Measurements from ENCODE around the gene GAD2.
A peak's percentile ranks its signal among the peaks of the same experiment; 100 is the strongest.

GAD2 gene

DNA sequence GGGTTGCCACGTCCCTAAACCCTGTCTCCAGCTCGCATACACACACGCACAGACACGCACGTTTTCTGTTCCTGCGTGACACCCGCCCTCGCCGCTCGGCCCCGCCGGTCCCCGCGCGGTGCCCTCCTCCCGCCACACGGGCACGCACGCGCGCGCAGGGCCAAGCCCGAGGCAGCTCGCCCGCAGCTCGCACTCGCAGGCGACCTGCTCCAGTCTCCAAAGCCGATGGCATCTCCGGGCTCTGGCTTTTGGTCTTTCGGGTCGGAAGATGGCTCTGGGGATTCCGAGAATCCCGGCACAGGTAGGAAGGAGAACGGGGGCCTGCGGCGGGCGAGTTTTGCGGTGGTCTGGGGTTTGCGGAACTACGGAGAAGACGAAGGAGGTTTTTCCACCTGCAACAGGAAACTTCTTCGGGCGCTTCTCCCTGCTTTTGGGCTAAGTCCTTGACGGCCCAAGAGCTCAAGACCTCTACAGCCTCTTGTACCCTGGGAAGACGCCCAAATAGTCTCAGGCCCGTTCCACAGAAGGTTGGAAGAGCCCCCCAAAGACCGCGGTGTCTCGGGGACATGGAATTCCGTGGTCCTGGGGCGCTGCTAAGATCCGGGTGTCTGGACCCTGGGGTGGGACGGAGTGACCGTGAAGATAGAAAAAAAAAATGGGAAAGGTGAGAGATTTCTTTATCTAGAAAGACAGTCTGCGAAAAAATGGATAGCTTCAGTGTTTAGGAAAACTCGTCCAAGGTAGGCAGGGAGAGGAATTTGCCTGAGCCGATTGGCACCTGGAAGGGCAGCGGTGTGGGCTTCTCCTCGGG, at the start of gene GAD2:
Gene GAD2, plus strand, starts transcription at position 190 of the 811 bp plus-strand sequence. Its CDS starts 36 bp downstream, at position 226.
- Mint-ChIP-seq H3K27me3 (peaks cover 95% of the 10 kb centered on the region), H3K9me3 (no peaks in the 10 kb centered on the region), H3K36me3 (ENCODE audit: low read depth) (no peaks in the 10 kb centered on the region), H3K4me1 (ENCODE audit: low read depth) (peaks cover 44% of the 10 kb centered on the region), H3K4me3 (peak within 1 kb of the TSS; percentile 56), H3K27ac (no peak within 1 kb of the TSS)
- DNase-seq: peak; percentile 41

GRCh38 chr10:26169466-26169865, 47.1 kb upstream of the GAD2 start:
- no peak for DNase-seq
- H3K27ac Mint-ChIP-seq: no peak overlapping the region

GRCh38 chr10:26172131-26172530, 44.4 kb upstream of the GAD2 start:
- no peaks in the 10 kb centered on the region for H3K36me3 Mint-ChIP-seq (ENCODE audit: low read depth)
- peaks cover 33% of the 10 kb centered on the region for H3K27me3 Mint-ChIP-seq
- H3K4me1 Mint-ChIP-seq (ENCODE audit: low read depth): no peaks in the 10 kb centered on the region
- no peak for DNase-seq
- no peak overlapping the region for H3K27ac Mint-ChIP-seq
- no peak overlapping the region for H3K4me3 Mint-ChIP-seq
- no peaks in the 10 kb centered on the region for H3K9me3 Mint-ChIP-seq

More at GRCh38 chr10:26169466-26169865, 47.1 kb upstream of the GAD2 start:
- Mint-ChIP-seq H3K27me3 (peaks cover 21% of the 10 kb centered on the region), H3K36me3 (ENCODE audit: low read depth) (no peaks in the 10 kb centered on the region), H3K4me3 (no peak overlapping the region), H3K9me3 (no peaks in the 10 kb centered on the region), H3K4me1 (ENCODE audit: low read depth) (no peaks in the 10 kb centered on the region)

GRCh38 chr10:26173837-26174236, 42.7 kb upstream of the GAD2 start:
- Mint-ChIP-seq H3K27ac (no peak overlapping the region), H3K4me1 (ENCODE audit: low read depth) (no peaks in the 10 kb centered on the region), H3K36me3 (ENCODE audit: low read depth) (no peaks in the 10 kb centered on the region), H3K27me3 (peaks cover 36% of the 10 kb centered on the region), H3K9me3 (no peaks in the 10 kb centered on the region), H3K4me3 (no peak overlapping the region)
- DNase-seq: no peak

- H3K4me3 Mint-ChIP-seq: no peak overlapping the region
- peaks cover 21% of the 10 kb centered on the region for H3K27me3 Mint-ChIP-seq
- no peak overlapping the region for H3K27ac Mint-ChIP-seq
- DNase-seq: no peak
- no peaks in the 10 kb centered on the region for H3K4me1 Mint-ChIP-seq (ENCODE audit: low read depth)
- H3K36me3 Mint-ChIP-seq (ENCODE audit: low read depth): no peaks in the 10 kb centered on the region
- no peaks in the 10 kb centered on the region for H3K9me3 Mint-ChIP-seq
Observed at GRCh38 chr10:26177341-26177740, 39.2 kb upstream of the GAD2 start.

- H3K36me3 Mint-ChIP-seq (ENCODE audit: low read depth): no peaks in the 10 kb centered on the region
- DNase-seq: no peak
- H3K27me3 Mint-ChIP-seq: peaks cover 10% of the 10 kb centered on the region
- H3K27ac Mint-ChIP-seq: no peak overlapping the region
- H3K9me3 Mint-ChIP-seq: no peaks in the 10 kb centered on the region
- no peaks in the 10 kb centered on the region for H3K4me1 Mint-ChIP-seq (ENCODE audit: low read depth)
- no peak overlapping the region for H3K4me3 Mint-ChIP-seq
Observed at GRCh38 chr10:26194275-26194674, 22.3 kb upstream of the GAD2 start.

GRCh38 chr10:26197248-26197647, 19.3 kb upstream of the GAD2 start:
- Mint-ChIP-seq H3K36me3 (ENCODE audit: low read depth) (no peaks in the 10 kb centered on the region), H3K4me1 (ENCODE audit: low read depth) (no peaks in the 10 kb centered on the region), H3K4me3 (no peak overlapping the region), H3K27ac (no peak overlapping the region), H3K27me3 (no peaks in the 10 kb centered on the region), H3K9me3 (no peaks in the 10 kb centered on the region)
- DNase-seq: no peak

DNA sequence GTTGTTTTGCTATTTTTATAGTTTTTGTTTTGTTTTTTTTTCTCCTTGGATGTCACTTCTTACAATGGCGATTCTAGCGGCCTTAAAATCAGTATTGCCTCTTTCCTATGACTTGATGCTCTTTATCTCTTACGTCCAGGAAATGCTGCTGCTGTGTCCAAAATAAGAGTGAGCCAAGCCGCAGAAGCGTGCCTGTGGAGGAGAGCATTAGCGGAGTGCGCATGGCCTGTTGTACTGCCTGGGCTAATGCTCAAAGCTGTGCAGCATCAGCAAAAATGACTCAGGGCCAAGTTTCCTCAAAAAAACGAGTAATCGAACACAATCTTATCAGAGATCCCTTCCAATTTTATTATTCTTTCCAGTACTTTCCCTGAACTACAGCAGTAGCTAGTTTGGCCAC, 18.5 kb upstream of the GAD2 start:
- no peaks in the 10 kb centered on the region for H3K36me3 Mint-ChIP-seq (ENCODE audit: low read depth)
- no peak overlapping the region for H3K4me3 Mint-ChIP-seq
- no peak overlapping the region for H3K27ac Mint-ChIP-seq
- H3K9me3 Mint-ChIP-seq: no peaks in the 10 kb centered on the region
- H3K27me3 Mint-ChIP-seq: no peaks in the 10 kb centered on the region
- no peak for DNase-seq
- no peaks in the 10 kb centered on the region for H3K4me1 Mint-ChIP-seq (ENCODE audit: low read depth)

DNA sequence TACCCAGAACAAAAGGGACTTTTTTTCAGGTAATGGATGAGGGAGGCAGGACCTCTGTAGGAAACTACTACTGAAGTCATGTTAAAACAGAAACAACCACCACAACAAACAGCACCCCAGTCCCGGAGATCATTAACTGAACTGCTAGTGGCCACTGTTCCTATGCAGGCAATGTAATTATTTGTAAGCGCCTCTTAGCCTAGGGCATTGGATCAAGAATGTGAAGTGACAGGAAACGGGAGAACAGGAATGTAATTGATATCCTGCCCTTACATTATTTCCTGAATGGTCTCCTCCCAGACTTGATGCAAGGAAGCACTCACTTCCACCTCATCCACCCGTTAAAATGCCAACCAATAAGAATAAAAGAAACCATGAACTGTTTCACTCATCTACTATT, 16.7 kb upstream of the GAD2 start:
- DNase-seq: no peak
- Mint-ChIP-seq H3K36me3 (ENCODE audit: low read depth) (no peaks in the 10 kb centered on the region), H3K4me1 (ENCODE audit: low read depth) (no peaks in the 10 kb centered on the region), H3K4me3 (no peak overlapping the region), H3K9me3 (no peaks in the 10 kb centered on the region), H3K27ac (no peak overlapping the region), H3K27me3 (peaks cover 12% of the 10 kb centered on the region)

DNA sequence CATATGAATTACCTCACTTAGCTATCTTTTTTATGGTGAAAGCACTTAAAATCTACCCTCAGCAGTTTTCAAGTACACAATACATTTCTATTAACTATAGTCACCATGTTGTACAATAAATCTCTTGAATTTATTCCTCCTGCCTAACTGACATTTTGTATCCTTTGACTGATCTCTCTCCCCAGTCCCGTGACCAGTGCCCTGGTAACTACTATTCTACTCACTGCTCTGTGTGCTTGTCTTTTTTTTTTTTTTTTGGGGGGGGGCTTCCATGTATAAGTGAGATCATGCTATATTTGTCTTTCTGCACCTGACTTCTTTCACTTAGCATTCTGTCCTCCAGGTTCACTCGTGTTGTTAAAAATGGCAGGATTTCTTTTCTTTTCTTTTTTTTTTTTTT, 11.4 kb upstream of the GAD2 start:
- Mint-ChIP-seq H3K9me3 (no peaks in the 10 kb centered on the region), H3K36me3 (ENCODE audit: low read depth) (no peaks in the 10 kb centered on the region), H3K4me1 (ENCODE audit: low read depth) (no peaks in the 10 kb centered on the region), H3K27ac (no peak overlapping the region), H3K4me3 (no peak overlapping the region), H3K27me3 (peaks cover 17% of the 10 kb centered on the region)
- no peak for DNase-seq

DNA sequence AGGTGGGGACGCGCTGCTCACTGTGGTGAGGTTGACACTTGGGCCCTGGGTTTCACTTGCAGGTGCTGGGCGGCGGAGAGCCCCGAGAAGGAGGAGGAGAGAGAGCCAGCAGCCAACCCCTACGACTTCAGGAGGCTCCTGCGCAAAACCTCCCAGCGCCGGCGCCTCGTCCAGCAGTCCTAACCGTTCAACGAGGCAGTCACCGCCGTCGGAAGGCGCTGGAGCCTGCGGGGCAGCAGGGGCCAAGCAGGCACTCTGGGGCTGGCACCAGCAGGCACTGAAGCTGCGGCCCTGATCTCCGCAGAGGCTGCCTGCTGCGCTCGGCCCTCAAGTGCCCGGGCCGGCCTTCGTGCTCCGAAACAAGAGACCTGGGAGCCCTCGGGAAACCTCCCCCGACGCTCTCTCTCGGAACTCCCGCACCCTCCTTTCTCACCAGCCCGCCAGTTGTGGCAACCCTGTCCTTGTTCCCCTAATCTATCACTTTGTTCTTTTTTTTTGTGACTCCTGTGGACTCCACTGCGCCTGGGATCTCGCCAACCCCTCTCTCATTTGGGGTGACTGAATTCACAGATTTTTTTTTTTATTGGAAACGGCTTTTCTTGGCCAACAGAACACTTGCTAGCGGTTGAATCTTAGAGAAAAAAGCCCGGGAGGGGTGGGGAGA, 4.7 kb upstream of the GAD2 start:
- H3K27ac Mint-ChIP-seq: no peak overlapping the region
- DNase-seq: no peak
- no peaks in the 10 kb centered on the region for H3K36me3 Mint-ChIP-seq (ENCODE audit: low read depth)
- H3K4me3 Mint-ChIP-seq: no peak overlapping the region
- H3K27me3 Mint-ChIP-seq: peaks cover 54% of the 10 kb centered on the region
- no peaks in the 10 kb centered on the region for H3K9me3 Mint-ChIP-seq
- peaks cover 29% of the 10 kb centered on the region for H3K4me1 Mint-ChIP-seq (ENCODE audit: low read depth)

GRCh38 chr10:26212511-26212910, 4.1 kb upstream of the GAD2 start:
- H3K27me3 Mint-ChIP-seq: peaks cover 60% of the 10 kb centered on the region
- no peak overlapping the region for H3K4me3 Mint-ChIP-seq
- no peak overlapping the region for H3K27ac Mint-ChIP-seq
- peaks cover 34% of the 10 kb centered on the region for H3K4me1 Mint-ChIP-seq (ENCODE audit: low read depth)
- no peaks in the 10 kb centered on the region for H3K9me3 Mint-ChIP-seq
- no peak for DNase-seq
- H3K36me3 Mint-ChIP-seq (ENCODE audit: low read depth): no peaks in the 10 kb centered on the region

DNA sequence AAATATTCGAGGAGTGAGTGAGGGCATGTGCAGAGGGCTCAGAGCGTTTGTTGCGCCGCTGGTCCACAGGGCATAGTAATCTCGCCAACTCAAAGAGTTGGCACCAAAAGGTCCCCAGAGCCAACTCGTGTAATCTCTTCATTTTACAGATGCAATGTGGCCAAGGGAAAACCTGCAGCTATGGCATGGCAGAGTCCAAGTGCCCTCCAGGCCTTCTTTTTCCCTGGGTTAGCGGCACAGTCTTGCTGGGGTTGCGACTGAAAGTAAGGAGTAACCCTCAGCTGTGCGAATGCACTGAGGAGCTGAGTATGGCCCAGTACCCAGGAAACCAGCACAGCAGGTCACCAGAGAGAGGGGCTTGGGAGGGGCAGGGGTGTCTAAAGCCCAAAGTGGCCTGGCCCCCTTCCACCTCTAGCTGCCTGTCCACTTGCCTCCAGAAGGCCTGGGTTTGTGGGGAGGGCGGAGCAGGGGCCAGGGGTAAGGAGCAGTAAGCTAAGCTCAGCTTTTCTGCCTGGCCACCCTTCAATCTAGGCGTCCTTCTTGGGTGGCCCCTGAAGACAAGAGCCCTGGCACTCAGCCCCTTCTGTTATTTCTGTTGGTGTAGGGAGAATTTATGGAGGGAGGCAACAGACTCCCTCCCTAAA, 3.3 kb upstream of the GAD2 start:
- Mint-ChIP-seq H3K9me3 (no peaks in the 10 kb centered on the region), H3K27me3 (peaks cover 65% of the 10 kb centered on the region), H3K4me1 (ENCODE audit: low read depth) (peaks cover 37% of the 10 kb centered on the region), H3K27ac (no peak overlapping the region), H3K4me3 (no peak overlapping the region), H3K36me3 (ENCODE audit: low read depth) (no peaks in the 10 kb centered on the region)
- no peak for DNase-seq

DNA sequence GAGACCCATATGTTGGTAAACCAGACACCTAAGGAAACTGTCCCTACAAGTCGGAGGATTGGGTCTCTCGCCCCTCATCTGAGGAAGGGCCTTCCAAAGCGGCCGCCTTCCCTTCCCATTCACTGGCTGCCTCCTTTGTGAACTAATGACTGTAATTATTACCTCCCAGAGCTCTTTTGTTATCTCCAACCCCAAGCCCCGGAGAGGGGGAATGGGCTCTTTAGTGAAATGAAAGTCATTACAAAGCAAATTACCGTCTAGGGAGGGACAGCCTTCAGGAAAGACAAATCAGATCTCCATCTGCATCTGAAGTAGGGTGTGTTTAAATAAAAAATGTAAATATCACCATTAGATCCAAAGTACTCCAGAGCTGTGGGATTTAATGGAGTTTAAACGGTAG, 2.6 kb upstream of the GAD2 start:
- Mint-ChIP-seq H3K4me1 (ENCODE audit: low read depth) (peaks cover 44% of the 10 kb centered on the region), H3K4me3 (no peak overlapping the region), H3K27me3 (peaks cover 73% of the 10 kb centered on the region), H3K27ac (no peak overlapping the region), H3K9me3 (no peaks in the 10 kb centered on the region), H3K36me3 (ENCODE audit: low read depth) (no peaks in the 10 kb centered on the region)
- DNase-seq: no peak
